ENCODE data around the gene CLEC4M. TPM values are rescaled to one million over a fixed set of nuclear protein-coding genes. Genes with fewer than 3 reads are reported as not detected.

The CLEC4M gene
- polyA plus RNA-seq, 1 donor (not counting 4 experiments of a cell fraction or from before 2014, with no cell fraction given), result not detected

DNA sequence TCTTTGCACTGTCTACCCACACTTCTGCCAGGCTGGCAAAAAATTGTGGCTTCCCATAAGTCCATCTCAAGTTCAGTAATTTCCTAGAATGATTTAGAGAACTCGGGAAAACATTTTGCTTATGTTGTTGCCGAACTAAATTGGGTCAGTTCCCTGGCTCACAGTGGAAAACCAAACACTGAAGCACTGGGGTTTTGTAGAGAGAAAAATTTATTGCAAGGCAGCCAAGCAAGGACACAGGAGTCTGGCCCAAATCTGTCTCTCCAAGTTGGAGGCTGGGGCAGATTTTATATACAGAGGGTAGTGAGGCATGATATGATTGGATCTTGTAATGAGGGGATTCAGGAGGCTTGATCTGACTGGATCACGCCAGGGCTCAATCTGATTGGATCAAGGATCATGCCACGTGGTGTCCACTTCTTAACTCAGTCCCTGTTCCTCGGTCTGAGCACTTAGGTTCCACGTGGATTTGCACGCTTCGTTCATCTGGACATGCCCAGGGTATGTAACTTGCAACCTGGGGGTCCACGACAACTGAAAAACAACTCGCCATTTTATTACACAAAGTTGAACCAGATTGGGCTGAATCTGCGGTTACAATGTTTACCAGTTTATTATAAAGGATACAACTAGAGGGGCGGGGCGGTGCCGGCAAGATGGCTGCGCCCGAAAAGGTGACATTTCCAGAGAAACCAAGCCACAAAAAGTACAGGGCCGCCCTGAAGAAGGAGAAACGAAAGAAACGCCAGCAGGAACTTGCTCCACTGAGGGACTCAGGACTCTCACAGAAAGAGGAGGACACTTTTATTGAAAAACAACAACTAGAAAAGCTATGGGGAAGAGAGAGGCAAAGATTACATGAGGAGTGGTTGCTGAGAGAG is 23.0 kb upstream of the CLEC4M start:
- no peak overlapping the region for H2AFZ ChIP-seq (ENCODE audit: control insufficient read depth, low read length)

DNA sequence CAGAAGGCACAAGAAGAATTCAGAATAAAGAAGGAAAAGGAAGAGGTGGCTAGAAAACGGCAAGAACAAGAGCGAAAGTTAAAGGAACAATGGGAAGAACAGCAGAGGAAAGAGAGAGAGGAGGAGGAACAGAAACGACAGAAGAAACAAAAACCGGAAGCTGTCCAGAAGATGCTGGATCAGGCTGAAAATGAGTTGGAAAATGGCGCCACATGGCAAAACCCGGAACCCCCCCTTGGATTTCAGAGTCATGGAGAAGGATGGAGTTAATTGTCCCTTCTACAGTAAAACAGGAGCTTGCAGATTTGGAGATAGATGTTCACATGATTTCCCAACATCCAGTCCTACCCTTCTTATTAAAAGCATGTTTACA is 22.4 kb upstream of the CLEC4M start:
- no peak overlapping the region for H3K9ac ChIP-seq (ENCODE audit: control insufficient read depth, extremely low read depth, insufficient read depth, low read length)
- no peaks in the 10 kb centered on the region for H3K79me2 ChIP-seq (ENCODE audit: control insufficient read depth, insufficient read depth, low read length)
- no peak for FAIRE-seq
- no peaks in the 10 kb centered on the region for H3K9me1 ChIP-seq (ENCODE audit: control insufficient read depth, extremely low read depth, insufficient read depth, low read length)
- H4K20me1 ChIP-seq (ENCODE audit: control insufficient read depth, extremely low read depth, insufficient read depth, low read length), result no peaks in the 10 kb centered on the region
- TF ChIP-seq, protein P1, sequence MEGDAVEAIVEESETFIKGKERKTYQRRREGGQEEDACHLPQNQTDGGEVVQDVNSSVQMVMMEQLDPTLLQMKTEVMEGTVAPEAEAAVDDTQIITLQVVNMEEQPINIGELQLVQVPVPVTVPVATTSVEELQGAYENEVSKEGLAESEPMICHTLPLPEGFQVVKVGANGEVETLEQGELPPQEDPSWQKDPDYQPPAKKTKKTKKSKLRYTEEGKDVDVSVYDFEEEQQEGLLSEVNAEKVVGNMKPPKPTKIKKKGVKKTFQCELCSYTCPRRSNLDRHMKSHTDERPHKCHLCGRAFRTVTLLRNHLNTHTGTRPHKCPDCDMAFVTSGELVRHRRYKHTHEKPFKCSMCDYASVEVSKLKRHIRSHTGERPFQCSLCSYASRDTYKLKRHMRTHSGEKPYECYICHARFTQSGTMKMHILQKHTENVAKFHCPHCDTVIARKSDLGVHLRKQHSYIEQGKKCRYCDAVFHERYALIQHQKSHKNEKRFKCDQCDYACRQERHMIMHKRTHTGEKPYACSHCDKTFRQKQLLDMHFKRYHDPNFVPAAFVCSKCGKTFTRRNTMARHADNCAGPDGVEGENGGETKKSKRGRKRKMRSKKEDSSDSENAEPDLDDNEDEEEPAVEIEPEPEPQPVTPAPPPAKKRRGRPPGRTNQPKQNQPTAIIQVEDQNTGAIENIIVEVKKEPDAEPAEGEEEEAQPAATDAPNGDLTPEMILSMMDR (optimal IDR thresholded peaks at IDR 0.05 in 1 of 3, IDR thresholded peaks at IDR 0.05 in 1 of 3, conservative IDR thresholded peaks at IDR 0.05 in 1 of 3; ENCODE audit: extremely low read depth in 1 of 3, insufficient read depth in 2 of 3, low read length in 3 of 3), result no peak
- TF ChIP-seq EZH2 (IDR thresholded peaks at IDR 0.05; ENCODE audit: low read length), result no peak
- no peak overlapping the region for H3K4me2 ChIP-seq (ENCODE audit: control insufficient read depth, extremely low read depth, insufficient read depth, low read depth, low read length)
- no peak overlapping the region for H3K4me3 ChIP-seq (ENCODE audit: control insufficient read depth in 2 of 3, extremely low read depth in 1 of 3, insufficient read depth in 2 of 3, low read depth in 1 of 3, low read length in 3 of 3)
- DNase-seq (ENCODE audit: low read depth, low spot score), result no peak
- dilution Hi-C loops (cut with MboI; ENCODE audit: extremely low pct_ligation_motif_present, low sequenced_read_pairs), result no loop called here
- H3K27ac ChIP-seq (ENCODE audit: control insufficient read depth, insufficient read depth, low read length), result no peak overlapping the region
- no peaks in the 10 kb centered on the region for H3K9me3 ChIP-seq (ENCODE audit: control insufficient read depth, low read depth, low read length)
- H2AFZ ChIP-seq (ENCODE audit: control insufficient read depth, low read length), result no peak overlapping the region
- no peaks in the 10 kb centered on the region for H3K4me1 ChIP-seq (ENCODE audit: control insufficient read depth, extremely low read depth, insufficient read depth, low read length)
- no peaks in the 10 kb centered on the region for H3K36me3 ChIP-seq (ENCODE audit: control insufficient read depth in 2 of 2, extremely low read depth in 1 of 2, insufficient read depth in 2 of 2, low read length in 2 of 2)
- no peaks in the 10 kb centered on the region for H3K27me3 ChIP-seq (ENCODE audit: control insufficient read depth, extremely low read depth, insufficient read depth, low read length)

More for the DNA sequence above, 23.0 kb upstream of the CLEC4M start:
- H3K27me3 ChIP-seq (ENCODE audit: control insufficient read depth, extremely low read depth, insufficient read depth, low read length), result no peaks in the 10 kb centered on the region
- no peak for FAIRE-seq
- DNase-seq (ENCODE audit: low read depth, low spot score), result no peak
- H4K20me1 ChIP-seq (ENCODE audit: control insufficient read depth, extremely low read depth, insufficient read depth, low read length), result no peaks in the 10 kb centered on the region
- no peak for TF ChIP-seq EZH2 (IDR thresholded peaks at IDR 0.05; ENCODE audit: low read length)
- TF ChIP-seq, protein P1 (optimal IDR thresholded peaks at IDR 0.05 in 1 of 3, IDR thresholded peaks at IDR 0.05 in 1 of 3, conservative IDR thresholded peaks at IDR 0.05 in 1 of 3; ENCODE audit: extremely low read depth in 1 of 3, insufficient read depth in 2 of 3, low read length in 3 of 3), result no peak
- no peaks in the 10 kb centered on the region for H3K9me3 ChIP-seq (ENCODE audit: control insufficient read depth, low read depth, low read length)
- dilution Hi-C loops (cut with MboI; ENCODE audit: extremely low pct_ligation_motif_present, low sequenced_read_pairs), result no loop called here
- H3K4me1 ChIP-seq (ENCODE audit: control insufficient read depth, extremely low read depth, insufficient read depth, low read length), result no peaks in the 10 kb centered on the region
- H3K9me1 ChIP-seq (ENCODE audit: control insufficient read depth, extremely low read depth, insufficient read depth, low read length), result no peaks in the 10 kb centered on the region
- H3K4me3 ChIP-seq (ENCODE audit: control insufficient read depth in 2 of 3, extremely low read depth in 1 of 3, insufficient read depth in 2 of 3, low read depth in 1 of 3, low read length in 3 of 3), result no peak overlapping the region
- no peaks in the 10 kb centered on the region for H3K79me2 ChIP-seq (ENCODE audit: control insufficient read depth, insufficient read depth, low read length)
- no peaks in the 10 kb centered on the region for H3K36me3 ChIP-seq (ENCODE audit: control insufficient read depth in 2 of 2, extremely low read depth in 1 of 2, insufficient read depth in 2 of 2, low read length in 2 of 2)
- H3K9ac ChIP-seq (ENCODE audit: control insufficient read depth, extremely low read depth, insufficient read depth, low read length), result no peak overlapping the region
- H3K4me2 ChIP-seq (ENCODE audit: control insufficient read depth, extremely low read depth, insufficient read depth, low read depth, low read length), result no peak overlapping the region
- no peak overlapping the region for H3K27ac ChIP-seq (ENCODE audit: control insufficient read depth, insufficient read depth, low read length)
